ENCODE data around the gene RASSF3. TPM values are rescaled to one million over a fixed set of nuclear protein-coding genes. Genes with fewer than 3 reads are reported as not detected.
"Not testable (repeated sequence)": the region's sequence is repeated elsewhere in the genome, so short reads cannot be mapped to it uniquely, and the experiment has no call there.

The RASSF3 gene
- total RNA-seq, 2 experiments from 2014 or later = 114 to 115 TPM

- no peak overlapping the region for H3K27ac Mint-ChIP-seq
- no peak for DNase-seq
- H3K27me3 Mint-ChIP-seq = no peaks in the 10 kb centered on the region
- ChIA-PET CTCF (interaction anchor here (0.6 kb wide), 1 partner anchor 107 kb away, joined by 3 read pairs; no protein-coding TSS in a partner anchor), POLR2A (no interaction called here)
- peaks cover 11% of the 10 kb centered on the region for H3K4me1 Mint-ChIP-seq
- peaks cover 12% of the 10 kb centered on the region for H3K9me3 Mint-ChIP-seq
- peaks cover 4% of the 10 kb centered on the region for H3K36me3 Mint-ChIP-seq (ENCODE audit: low read depth)
- H3K4me3 Mint-ChIP-seq = no peak overlapping the region
Measured at GRCh38 chr12:64578566-64578965, 31.7 kb upstream of the RASSF3 start.

GRCh38 chr12:64580681-64581080 lies 29.6 kb upstream of the RASSF3 start:
- Mint-ChIP-seq H3K36me3 (ENCODE audit: low read depth) (peaks cover 4% of the 10 kb centered on the region), H3K4me1 (peaks cover 22% of the 10 kb centered on the region), H3K27me3 (no peaks in the 10 kb centered on the region), H3K9me3 (peaks cover 4% of the 10 kb centered on the region), H3K4me3 (no peak overlapping the region), H3K27ac (no peak overlapping the region)
- POLR2A ChIA-PET = no interaction called here
- CTCF ChIA-PET = interaction anchor here (1.2 kb wide), 2 partner anchors 17 to 31 kb away, joined by 3 to 4 read pairs; no protein-coding TSS in a partner anchor
- DNase-seq = no peak

- POLR2A ChIA-PET = no interaction called here
- Mint-ChIP-seq H3K27me3 (no peaks in the 10 kb centered on the region), H3K36me3 (ENCODE audit: low read depth) (no peaks in the 10 kb centered on the region), H3K4me3 (no peak overlapping the region), H3K9me3 (no peaks in the 10 kb centered on the region), H3K4me1 (peaks cover 22% of the 10 kb centered on the region), H3K27ac (no peak overlapping the region)
- CTCF ChIA-PET = interaction anchor here (1.8 to 2.5 kb wide), 2 partner anchors 13 to 27 kb away, joined by 6 to 7 read pairs; no protein-coding TSS in a partner anchor
- DNase-seq = no peak
Measured at GRCh38 chr12:64582114-64582513, 28.2 kb upstream of the RASSF3 start.

GRCh38 chr12:64582862-64583261 lies 27.4 kb upstream of the RASSF3 start:
- H3K27ac Mint-ChIP-seq = peak overlapping the region; percentile 85
- no peaks in the 10 kb centered on the region for H3K36me3 Mint-ChIP-seq (ENCODE audit: low read depth)
- no peak overlapping the region for H3K4me3 Mint-ChIP-seq
- ChIA-PET POLR2A (no interaction called here), CTCF (interaction anchor here (0.5 to 2.5 kb wide), 5 partner anchors 14 to 216 kb away, joined by 3 to 7 read pairs (median 4); no protein-coding TSS in a partner anchor)
- DNase-seq = no peak
- H3K9me3 Mint-ChIP-seq = no peaks in the 10 kb centered on the region
- no peaks in the 10 kb centered on the region for H3K27me3 Mint-ChIP-seq
- H3K4me1 Mint-ChIP-seq = peaks cover 22% of the 10 kb centered on the region

- H3K36me3 Mint-ChIP-seq (ENCODE audit: low read depth); POLR2A ChIA-PET; DNase-seq; H3K9me3 Mint-ChIP-seq; H3K27me3 Mint-ChIP-seq: not testable (repeated sequence)
- peaks cover 22% of the 10 kb centered on the region for H3K4me1 Mint-ChIP-seq
- peak overlapping the region; percentile 8 for H3K4me3 Mint-ChIP-seq
- CTCF ChIA-PET = interaction anchor here (0.6 to 2.5 kb wide), 5 partner anchors 26 to 215 kb away, joined by 3 to 7 read pairs (median 4); no protein-coding TSS in a partner anchor
- peak overlapping the region; percentile 85 for H3K27ac Mint-ChIP-seq
Measured at GRCh38 chr12:64583395-64583770, 26.9 kb upstream of the RASSF3 start.

- H3K27ac Mint-ChIP-seq = peak overlapping the region; percentile 85
- H3K4me1 Mint-ChIP-seq = peaks cover 22% of the 10 kb centered on the region
- H3K27me3 Mint-ChIP-seq = no peaks in the 10 kb centered on the region
- no peaks in the 10 kb centered on the region for H3K36me3 Mint-ChIP-seq (ENCODE audit: low read depth)
- POLR2A ChIA-PET = interaction anchor here (0.6 kb wide), 2 partner anchors 114 to 365 kb away, joined by 3 to 6 read pairs; no protein-coding TSS in a partner anchor
- peak; percentile 11 for DNase-seq
- H3K4me3 Mint-ChIP-seq = peak overlapping the region; percentile 8
- CTCF ChIA-PET = interaction anchor here (0.5 to 2.5 kb wide), 5 partner anchors 20 to 133 kb away, joined by 3 to 7 read pairs (median 4); no protein-coding TSS in a partner anchor
- H3K9me3 Mint-ChIP-seq = no peaks in the 10 kb centered on the region
Measured at GRCh38 chr12:64583771-64584421, 26.4 kb upstream of the RASSF3 start.

- no peaks in the 10 kb centered on the region for H3K27me3 Mint-ChIP-seq
- H3K4me3 Mint-ChIP-seq = no peak overlapping the region
- DNase-seq = no peak
- H3K27ac Mint-ChIP-seq = no peak overlapping the region
- POLR2A ChIA-PET = interaction anchor here (0.6 kb wide), 1 partner anchor 55 kb away, joined by 4 read pairs; no protein-coding TSS in a partner anchor
- H3K4me1 Mint-ChIP-seq = peaks cover 22% of the 10 kb centered on the region
- no peaks in the 10 kb centered on the region for H3K9me3 Mint-ChIP-seq
- CTCF ChIA-PET = no interaction called here
- H3K36me3 Mint-ChIP-seq (ENCODE audit: low read depth) = no peaks in the 10 kb centered on the region
Measured at GRCh38 chr12:64585104-64585503, 25.2 kb upstream of the RASSF3 start.

GRCh38 chr12:64587447-64587846 lies 22.8 kb upstream of the RASSF3 start:
- Mint-ChIP-seq H3K4me1 (peaks cover 20% of the 10 kb centered on the region), H3K27me3 (no peaks in the 10 kb centered on the region), H3K27ac (no peak overlapping the region), H3K36me3 (ENCODE audit: low read depth) (no peaks in the 10 kb centered on the region), H3K9me3 (no peaks in the 10 kb centered on the region), H3K4me3 (no peak overlapping the region)
- no peak for DNase-seq
- POLR2A ChIA-PET = no interaction called here
- CTCF ChIA-PET = no interaction called here

- no peak overlapping the region for H3K27ac Mint-ChIP-seq
- POLR2A ChIA-PET = no interaction called here
Measured at GRCh38 chr12:64590183-64590582, 20.1 kb upstream of the RASSF3 start.

GRCh38 chr12:64595863-64596793 lies 14.2 kb upstream of the RASSF3 start:
- peaks cover 3% of the 10 kb centered on the region for H3K36me3 Mint-ChIP-seq (ENCODE audit: low read depth)
- CTCF ChIA-PET = no interaction called here
- no peak for DNase-seq
- no peaks in the 10 kb centered on the region for H3K27me3 Mint-ChIP-seq
- H3K27ac Mint-ChIP-seq = no peak overlapping the region
- H3K9me3 Mint-ChIP-seq = peaks cover 3% of the 10 kb centered on the region
- POLR2A ChIA-PET = no interaction called here
- H3K4me3 Mint-ChIP-seq = no peak overlapping the region
- peaks cover 39% of the 10 kb centered on the region for H3K4me1 Mint-ChIP-seq

More at GRCh38 chr12:64590183-64590582, 20.1 kb upstream of the RASSF3 start:
- no peaks in the 10 kb centered on the region for H3K9me3 Mint-ChIP-seq
- peaks cover 2% of the 10 kb centered on the region for H3K4me1 Mint-ChIP-seq
- no peak for DNase-seq
- H3K4me3 Mint-ChIP-seq = no peak overlapping the region
- CTCF ChIA-PET = interaction anchor here (0.6 to 1.2 kb wide), 8 partner anchors 13 to 515 kb away, joined by 3 to 6 read pairs (median 4); partner anchors contain the start of gene RASSF3
- H3K27me3 Mint-ChIP-seq = no peaks in the 10 kb centered on the region
- H3K36me3 Mint-ChIP-seq (ENCODE audit: low read depth) = no peaks in the 10 kb centered on the region

GRCh38 chr12:64598831-64599230 lies 11.5 kb upstream of the RASSF3 start:
- Mint-ChIP-seq H3K27ac (no peak overlapping the region), H3K4me1 (peaks cover 41% of the 10 kb centered on the region), H3K4me3 (peak overlapping the region; percentile 21), H3K27me3 (no peaks in the 10 kb centered on the region), H3K36me3 (ENCODE audit: low read depth) (peaks cover 3% of the 10 kb centered on the region), H3K9me3 (peaks cover 3% of the 10 kb centered on the region)
- ChIA-PET CTCF (interaction anchor here (0.7 to 1.5 kb wide), 2 partner anchors 12 to 102 kb away, joined by 3 to 4 read pairs; no protein-coding TSS in a partner anchor), POLR2A (no interaction called here)
- DNase-seq = no peak

- peaks cover 3% of the 10 kb centered on the region for H3K36me3 Mint-ChIP-seq (ENCODE audit: low read depth)
- POLR2A ChIA-PET = no interaction called here
- no peak overlapping the region for H3K4me3 Mint-ChIP-seq
- peaks cover 3% of the 10 kb centered on the region for H3K9me3 Mint-ChIP-seq
- H3K27ac Mint-ChIP-seq = peak overlapping the region; percentile 12
- DNase-seq = no peak
- H3K4me1 Mint-ChIP-seq = peaks cover 39% of the 10 kb centered on the region
- H3K27me3 Mint-ChIP-seq = no peaks in the 10 kb centered on the region
- CTCF ChIA-PET = interaction anchor here (1.6 kb wide), 1 partner anchor 98 kb away, joined by 3 read pairs; no protein-coding TSS in a partner anchor
Measured at GRCh38 chr12:64600164-64600561, 10.1 kb upstream of the RASSF3 start.
